Hematopoietic multipotent progenitor cell treated with erythropoietin and hydrocortisone succinate and interleukin-3 and kit ligand, for 15 days (in vitro differentiated cells): ENCODE results near the gene CCDC177.

Source experiments
- DNase-seq: peaks from one replicate; pipeline ENCODE4 v3.0.0-alpha.2; 2015; ENCODE audit warnings: low spot score

CCDC177 gene

GRCh38 chr14:69528930-69529329, 45.7 kb downstream of the CCDC177 start:
- DNase-seq = no peak

GRCh38 chr14:69528143-69528542, 46.5 kb downstream of the CCDC177 start:
- DNase-seq = no peak

GRCh38 chr14:69527635-69528034, 47.0 kb downstream of the CCDC177 start:
- no peak for DNase-seq

GRCh38 chr14:69525896-69526295, 48.8 kb downstream of the CCDC177 start:
- DNase-seq = no peak

GRCh38 chr14:69522026-69522425, 52.6 kb downstream of the CCDC177 start:
- DNase-seq = no peak
